GM21360 (cell line): ENCODE data around the gene PKD1L1.
"Not testable (repeated sequence)": the region's sequence is repeated elsewhere in the genome, so short reads cannot be mapped to it uniquely, and the experiment has no call there.

ENCODE experiments used
- ATAC-seq: cut with Tn5 transposase; IDR thresholded peaks from one replicate; pipeline ENCODE4 v1.9.1; 2021; ENCODE audit warnings: mild to moderate bottlenecking, moderate library complexity; ENCODE audit not compliant: unreplicated experiment

PKD1L1 gene

GRCh38 chr7:47799524-47799923 lies 148.7 kb downstream of the PKD1L1 start:
- ATAC-seq = no peak

GRCh38 chr7:47796347-47796746 lies 151.9 kb downstream of the PKD1L1 start:
- no peak for ATAC-seq

GRCh38 chr7:47795631-47796030 lies 152.6 kb downstream of the PKD1L1 start:
- ATAC-seq = no peak

- not testable (repeated sequence) for ATAC-seq
Measured at GRCh38 chr7:47795126-47795525, 153.1 kb downstream of the PKD1L1 start.

- no peak for ATAC-seq
Measured at GRCh38 chr7:47794016-47794415, 154.2 kb downstream of the PKD1L1 start.

GRCh38 chr7:47793186-47793585 lies 155.1 kb downstream of the PKD1L1 start:
- ATAC-seq = not testable (repeated sequence)

GRCh38 chr7:47792521-47793121 lies 155.6 kb downstream of the PKD1L1 start:
- ATAC-seq = no peak

- no peak for ATAC-seq
Measured at GRCh38 chr7:47791682-47792081, 156.6 kb downstream of the PKD1L1 start.

GRCh38 chr7:47788083-47788482 lies 160.2 kb downstream of the PKD1L1 start:
- no peak for ATAC-seq

- ATAC-seq = no peak
Measured at GRCh38 chr7:47787249-47788069, 160.8 kb downstream of the PKD1L1 start.

GRCh38 chr7:47786557-47787248 lies 161.6 kb downstream of the PKD1L1 start:
- ATAC-seq = no peak

GRCh38 chr7:47785923-47786556 lies 162.2 kb downstream of the PKD1L1 start:
- no peak for ATAC-seq

GRCh38 chr7:47783456-47784223 lies 164.6 kb downstream of the PKD1L1 start:
- ATAC-seq = no peak

- no peak for ATAC-seq
Measured at GRCh38 chr7:47782792-47783191, 165.5 kb downstream of the PKD1L1 start.

GRCh38 chr7:47782022-47782421 lies 166.2 kb downstream of the PKD1L1 start:
- no peak for ATAC-seq

- no peak for ATAC-seq
Measured at GRCh38 chr7:47780555-47780954, 167.7 kb downstream of the PKD1L1 start.

- ATAC-seq = no peak
Measured at GRCh38 chr7:47779341-47779771, 168.9 kb downstream of the PKD1L1 start.

- no peak for ATAC-seq
Measured at GRCh38 chr7:47778153-47778661, 170.1 kb downstream of the PKD1L1 start.

GRCh38 chr7:47777531-47778152 lies 170.6 kb downstream of the PKD1L1 start:
- ATAC-seq = no peak

GRCh38 chr7:47776335-47776734 lies 171.9 kb downstream of the PKD1L1 start:
- ATAC-seq = no peak
